OCI-LY7 (cell line): Measurements from ENCODE around the gene NR2F2.

Experiments used
- CTCF ChIP-seq: fragments of 200-600 bp; sonication (generic); conservative IDR thresholded peaks from 2 replicates; pipeline ENCODE4 v1.5.1; 2014; ENCODE audit warnings: mild to moderate bottlenecking, antibody characterized with exemption, low read length, moderate library complexity, mixed read lengths
- EZH2phosphoT487 ChIP-seq: fragments of 200-600 bp; sonication (generic); IDR thresholded peaks from 2 replicates; pipeline ENCODE4 v1.6.1; 2018; ENCODE audit warnings: low read depth, borderline replicate concordance, mild to moderate bottlenecking, mixed run types, antibody characterized with exemption, low read length, moderate library complexity, mixed read lengths

GRCh38 chr15:96341513-96342405 is 11.3 kb downstream of the NR2F2 start:
- TF ChIP-seq CTCF, result no peak
- TF ChIP-seq EZH2phosphoT487, result no peak
